ENCODE measurements around the gene LILRB4. TPM values are rescaled to one million over a fixed set of nuclear protein-coding genes. Genes with fewer than 3 reads are reported as not detected.

The LILRB4 gene
- total RNA-seq, 1 donor from 2014 or later = 0.52 TPM

GRCh38 chr19:54646331-54646841 lies 16.4 kb upstream of the LILRB4 start:
- no peaks in the 10 kb centered on the region for H3K36me3 ChIP-seq (ENCODE audit: control insufficient read depth in 3 of 3, insufficient read depth in 3 of 3, low read length in 3 of 3)
- no peak overlapping the region for H3K4me3 ChIP-seq (ENCODE audit: low read length in 3 of 3)
- no peak overlapping the region for H3K9ac ChIP-seq (ENCODE audit: low read depth in 1 of 3, low read length in 3 of 3)
- H3K4me1 ChIP-seq (ENCODE audit: control insufficient read depth in 3 of 3, insufficient read depth in 3 of 3, low read length in 3 of 3) = no peaks in the 10 kb centered on the region
- no peaks in the 10 kb centered on the region for H3K9me3 ChIP-seq (ENCODE audit: control insufficient read depth in 3 of 3, low read length in 3 of 3)
- no peaks in the 10 kb centered on the region for H3K27me3 ChIP-seq (ENCODE audit: control insufficient read depth in 3 of 3, insufficient read depth in 3 of 3, low read length in 3 of 3)
- H3K27ac ChIP-seq (ENCODE audit: low read depth, low read length) = no peak overlapping the region

GRCh38 chr19:54648129-54648528 lies 14.7 kb upstream of the LILRB4 start:
- no peak overlapping the region for H3K9ac ChIP-seq (ENCODE audit: low read depth in 1 of 3, low read length in 3 of 3)
- H3K9me3 ChIP-seq (ENCODE audit: control insufficient read depth in 3 of 3, low read length in 3 of 3) = no peaks in the 10 kb centered on the region
- H3K36me3 ChIP-seq (ENCODE audit: control insufficient read depth in 3 of 3, insufficient read depth in 3 of 3, low read length in 3 of 3) = no peaks in the 10 kb centered on the region
- H3K27ac ChIP-seq (ENCODE audit: low read depth, low read length) = no peak overlapping the region
- H3K4me3 ChIP-seq (ENCODE audit: low read length in 3 of 3) = no peak overlapping the region
- H3K4me1 ChIP-seq (ENCODE audit: control insufficient read depth in 3 of 3, insufficient read depth in 3 of 3, low read length in 3 of 3) = no peaks in the 10 kb centered on the region
- peaks cover 4 to 6% (median 6%) of the 10 kb centered on the region in 3 donors for H3K27me3 ChIP-seq (ENCODE audit: control insufficient read depth in 3 of 3, insufficient read depth in 3 of 3, low read length in 3 of 3)

- no peak overlapping the region for H3K27ac ChIP-seq (ENCODE audit: low read depth, low read length)
- no peaks in the 10 kb centered on the region for H3K4me1 ChIP-seq (ENCODE audit: control insufficient read depth in 3 of 3, insufficient read depth in 3 of 3, low read length in 3 of 3)
Observed at GRCh38 chr19:54650108-54650655, 12.6 kb upstream of the LILRB4 start.

GRCh38 chr19:54653181-54653809 lies 9.5 kb upstream of the LILRB4 start:
- no peak overlapping the region for H3K9ac ChIP-seq (ENCODE audit: low read depth in 1 of 3, low read length in 3 of 3)
- H3K4me3 ChIP-seq (ENCODE audit: low read length in 3 of 3) = no peak overlapping the region
- H3K9me3 ChIP-seq (ENCODE audit: control insufficient read depth in 3 of 3, low read length in 3 of 3) = no peaks in the 10 kb centered on the region
- no peaks in the 10 kb centered on the region for H3K4me1 ChIP-seq (ENCODE audit: control insufficient read depth in 3 of 3, insufficient read depth in 3 of 3, low read length in 3 of 3)
- H3K27me3 ChIP-seq (ENCODE audit: control insufficient read depth in 3 of 3, insufficient read depth in 3 of 3, low read length in 3 of 3) = peaks cover 4 to 6% (median 6%) of the 10 kb centered on the region in 3 donors
- H3K27ac ChIP-seq (ENCODE audit: low read depth, low read length) = no peak overlapping the region
- H3K36me3 ChIP-seq (ENCODE audit: control insufficient read depth in 3 of 3, insufficient read depth in 3 of 3, low read length in 3 of 3) = no peaks in the 10 kb centered on the region

More at GRCh38 chr19:54650108-54650655, 12.6 kb upstream of the LILRB4 start:
- no peak overlapping the region for H3K9ac ChIP-seq (ENCODE audit: low read depth in 1 of 3, low read length in 3 of 3)
- H3K27me3 ChIP-seq (ENCODE audit: control insufficient read depth in 3 of 3, insufficient read depth in 3 of 3, low read length in 3 of 3) = peaks cover 4 to 6% (median 6%) of the 10 kb centered on the region in 3 donors
- no peaks in the 10 kb centered on the region for H3K9me3 ChIP-seq (ENCODE audit: control insufficient read depth in 3 of 3, low read length in 3 of 3)
- H3K4me3 ChIP-seq (ENCODE audit: low read length in 3 of 3) = no peak overlapping the region
- no peaks in the 10 kb centered on the region for H3K36me3 ChIP-seq (ENCODE audit: control insufficient read depth in 3 of 3, insufficient read depth in 3 of 3, low read length in 3 of 3)

GRCh38 chr19:54654447-54655321 lies 8.1 kb upstream of the LILRB4 start:
- H3K27me3 ChIP-seq (ENCODE audit: control insufficient read depth in 3 of 3, insufficient read depth in 3 of 3, low read length in 3 of 3) = peaks cover 4 to 6% (median 6%) of the 10 kb centered on the region in 3 donors

GRCh38 chr19:54659300-54659699 lies 3.5 kb upstream of the LILRB4 start:
- Histone ChIP-seq H3K4me1 (ENCODE audit: control insufficient read depth in 3 of 3, insufficient read depth in 3 of 3, low read length in 3 of 3) (no peaks in the 10 kb centered on the region), H3K36me3 (ENCODE audit: control insufficient read depth in 3 of 3, insufficient read depth in 3 of 3, low read length in 3 of 3) (no peaks in the 10 kb centered on the region), H3K27me3 (ENCODE audit: control insufficient read depth in 3 of 3, insufficient read depth in 3 of 3, low read length in 3 of 3) (no peaks in the 10 kb centered on the region)

More at GRCh38 chr19:54654447-54655321, 8.1 kb upstream of the LILRB4 start:
- Histone ChIP-seq H3K9me3 (ENCODE audit: control insufficient read depth in 3 of 3, low read length in 3 of 3) (no peaks in the 10 kb centered on the region), H3K4me1 (ENCODE audit: control insufficient read depth in 3 of 3, insufficient read depth in 3 of 3, low read length in 3 of 3) (no peaks in the 10 kb centered on the region), H3K4me3 (ENCODE audit: low read length in 3 of 3) (no peak overlapping the region), H3K9ac (ENCODE audit: low read depth in 1 of 3, low read length in 3 of 3) (no peak overlapping the region), H3K36me3 (ENCODE audit: control insufficient read depth in 3 of 3, insufficient read depth in 3 of 3, low read length in 3 of 3) (no peaks in the 10 kb centered on the region), H3K27ac (ENCODE audit: low read depth, low read length) (no peak overlapping the region)

GRCh38 chr19:54660306-54660705 lies 2.5 kb upstream of the LILRB4 start:
- H3K9me3 ChIP-seq (ENCODE audit: control insufficient read depth in 3 of 3, low read length in 3 of 3) = peaks cover 0 to 4% (median 0%) of the 10 kb centered on the region in 3 donors
- no peaks in the 10 kb centered on the region for H3K36me3 ChIP-seq (ENCODE audit: control insufficient read depth in 3 of 3, insufficient read depth in 3 of 3, low read length in 3 of 3)
- H3K4me3 ChIP-seq (ENCODE audit: low read length in 3 of 3) = no peak overlapping the region
- H3K27me3 ChIP-seq (ENCODE audit: control insufficient read depth in 3 of 3, insufficient read depth in 3 of 3, low read length in 3 of 3) = peaks cover 0 to 4% (median 0%) of the 10 kb centered on the region in 3 donors
- H3K27ac ChIP-seq (ENCODE audit: low read depth, low read length) = no peak overlapping the region
- H3K9ac ChIP-seq (ENCODE audit: low read depth in 1 of 3, low read length in 3 of 3) = no peak overlapping the region
- no peaks in the 10 kb centered on the region for H3K4me1 ChIP-seq (ENCODE audit: control insufficient read depth in 3 of 3, insufficient read depth in 3 of 3, low read length in 3 of 3)

More at GRCh38 chr19:54659300-54659699, 3.5 kb upstream of the LILRB4 start:
- Histone ChIP-seq H3K9ac (ENCODE audit: low read depth in 1 of 3, low read length in 3 of 3) (no peak overlapping the region), H3K9me3 (ENCODE audit: control insufficient read depth in 3 of 3, low read length in 3 of 3) (peaks cover 0 to 4% (median 0%) of the 10 kb centered on the region in 3 donors), H3K27ac (ENCODE audit: low read depth, low read length) (no peak overlapping the region), H3K4me3 (ENCODE audit: low read length in 3 of 3) (no peak overlapping the region)

GRCh38 chr19:54660964-54661363 lies 1.8 kb upstream of the LILRB4 start:
- peaks cover 0 to 4% (median 0%) of the 10 kb centered on the region in 3 donors for H3K27me3 ChIP-seq (ENCODE audit: control insufficient read depth in 3 of 3, insufficient read depth in 3 of 3, low read length in 3 of 3)
- H3K36me3 ChIP-seq (ENCODE audit: control insufficient read depth in 3 of 3, insufficient read depth in 3 of 3, low read length in 3 of 3) = no peaks in the 10 kb centered on the region
- H3K27ac ChIP-seq (ENCODE audit: low read depth, low read length) = no peak overlapping the region
- H3K9me3 ChIP-seq (ENCODE audit: control insufficient read depth in 3 of 3, low read length in 3 of 3) = peaks cover 0 to 5% (median 0%) of the 10 kb centered on the region in 3 donors
- H3K4me1 ChIP-seq (ENCODE audit: control insufficient read depth in 3 of 3, insufficient read depth in 3 of 3, low read length in 3 of 3) = no peaks in the 10 kb centered on the region
- H3K4me3 ChIP-seq (ENCODE audit: low read length in 3 of 3) = no peak overlapping the region
- H3K9ac ChIP-seq (ENCODE audit: low read depth in 1 of 3, low read length in 3 of 3) = no peak overlapping the region

- Histone ChIP-seq H3K9ac (ENCODE audit: low read depth in 1 of 3, low read length in 3 of 3) (no peak overlapping the region), H3K27me3 (ENCODE audit: control insufficient read depth in 3 of 3, insufficient read depth in 3 of 3, low read length in 3 of 3) (peaks cover 0 to 4% (median 0%) of the 10 kb centered on the region in 3 donors), H3K4me3 (ENCODE audit: low read length in 3 of 3) (no peak overlapping the region), H3K4me1 (ENCODE audit: control insufficient read depth in 3 of 3, insufficient read depth in 3 of 3, low read length in 3 of 3) (no peaks in the 10 kb centered on the region), H3K9me3 (ENCODE audit: control insufficient read depth in 3 of 3, low read length in 3 of 3) (peaks cover 0 to 5% (median 0%) of the 10 kb centered on the region in 3 donors), H3K27ac (ENCODE audit: low read depth, low read length) (no peak overlapping the region), H3K36me3 (ENCODE audit: control insufficient read depth in 3 of 3, insufficient read depth in 3 of 3, low read length in 3 of 3) (no peaks in the 10 kb centered on the region)
Observed at GRCh38 chr19:54661846-54662481, 821 bp upstream of the LILRB4 start.

Measured in skeletal muscle tissue (tissue), 4 donors.